H1 (cell line): ENCODE data around the gene LCE1B. TPM values are rescaled to one million over a fixed set of nuclear protein-coding genes. Genes with fewer than 3 reads are reported as not detected.

Experiments
- CTCF ChIA-PET: fragments of 300-600 bp; sonication (Branson Sonifier 250); formaldehyde crosslinking; loops from one replicate; lab custom pipeline; 2021; ENCODE audit not compliant: partially characterized antibody; lab: Charles Lee
- POLR2A ChIA-PET: fragments of 300-600 bp; sonication (Branson Sonifier 250); formaldehyde crosslinking; loops from one replicate; lab custom pipeline; 2021; ENCODE audit warnings: inconsistent platforms; ENCODE audit not compliant: partially characterized antibody; lab: Charles Lee
- DNase-seq, 2 experiments: peaks; one replicate each; pipeline versions ENCODE4 v3.0.0 to v3.0.0-alpha.2; 2010 to 2022; ENCODE audit warnings: low spot score in 2 of 2, low read depth in 1 of 2, mixed read lengths in 1 of 2
- FAIRE-seq: peaks from 2 replicates; lab custom pipeline; 2011; peaks lifted over from hg19 to GRCh38; lab: Jason Lieb, UNC
- H2AFZ ChIP-seq: 2 replicates; pipeline ENCODE4 v1.8.1; 2012; ENCODE audit warnings: low read length, inconsistent platforms
- H2AK5ac ChIP-seq: 2 replicates; pipeline ENCODE4 v1.6.1; 2013; ENCODE audit warnings: low read depth, low read length
- H2BK120ac ChIP-seq: replicated peaks from 2 replicates; pipeline ENCODE3; 2013; ENCODE audit warnings: low read depth, low read length, inconsistent platforms
- H2BK12ac ChIP-seq: 2 replicates; pipeline ENCODE4 v1.6.1; 2013; ENCODE audit warnings: low read depth, low read length
- H2BK15ac ChIP-seq: 2 replicates; pipeline ENCODE4 v1.6.1; 2013; ENCODE audit warnings: low read length
- H2BK20ac ChIP-seq: 2 replicates; pipeline ENCODE4 v1.6.1; 2013; ENCODE audit warnings: low read length
- H2BK5ac ChIP-seq: 2 replicates; pipeline ENCODE4 v1.6.1; 2013; ENCODE audit warnings: low read depth, low read length
- H3K14ac ChIP-seq: 2 replicates; pipeline ENCODE4 v1.6.1; 2013; ENCODE audit warnings: inconsistent platforms; ENCODE audit not compliant: insufficient read length
- H3K18ac ChIP-seq: 2 replicates; pipeline ENCODE4 v1.6.1; 2013; ENCODE audit warnings: low read length; ENCODE audit errors: extremely low read depth
- H3K23ac ChIP-seq: 2 replicates; pipeline ENCODE4 v1.6.1; 2013; ENCODE audit warnings: inconsistent platforms; ENCODE audit not compliant: insufficient read length
- H3K23me2 ChIP-seq: 2 replicates; pipeline ENCODE4 v1.6.1; 2013; ENCODE audit warnings: low read depth, low read length
- H3K27ac ChIP-seq: 2 replicates; pipeline ENCODE4 v1.6.1; 2011; ENCODE audit warnings: low read depth, low read length, inconsistent platforms
- H3K27me3 ChIP-seq, 4 experiments: replicated peaks in 1 of 4; 1 replicate in 1 of 4; 2 replicates in 3 of 4; pipeline versions ENCODE4 v1.6.1 to v1.8.1; 2011 to 2013; ENCODE audit warnings: low read length in 3 of 4, mild to moderate bottlenecking in 3 of 4, inconsistent platforms in 2 of 4, mixed read lengths in 2 of 4, moderate library complexity in 1 of 4; ENCODE audit not compliant: control insufficient read depth in 3 of 4, insufficient read depth in 3 of 4; ENCODE audit errors: extremely low read depth in 1 of 4
- H3K36me3 ChIP-seq, 4 experiments: 2 replicates each; pipeline versions ENCODE4 v1.6.1 to v1.8.1; 2011 to 2013; ENCODE audit warnings: mild to moderate bottlenecking in 4 of 4, low read length in 3 of 4, moderate library complexity in 2 of 4, control low read depth in 1 of 4, inconsistent platforms in 1 of 4; ENCODE audit not compliant: insufficient read depth in 4 of 4, control insufficient read depth in 2 of 4
- H3K4ac ChIP-seq: replicated peaks from 2 replicates; pipeline ENCODE3; 2013; ENCODE audit warnings: low read length, low read depth, mixed read lengths, inconsistent platforms; ENCODE audit not compliant: insufficient read length
- H3K4me1 ChIP-seq, 4 experiments: replicated peaks in 1 of 4; 1 replicate in 1 of 4; 2 replicates in 3 of 4; pipeline versions ENCODE4 v1.6.1 to v1.8.1; 2011 to 2013; ENCODE audit warnings: low read length in 3 of 4, inconsistent platforms in 2 of 4, mixed read lengths in 1 of 4; ENCODE audit not compliant: insufficient read depth in 4 of 4, control insufficient read depth in 3 of 4
- H3K4me2 ChIP-seq, 2 experiments: 2 replicates each; pipeline versions ENCODE4 v1.6.1 to v1.8.1; 2011 to 2013; ENCODE audit warnings: low read depth in 2 of 2, low read length in 2 of 2, control low read depth in 1 of 2, inconsistent platforms in 1 of 2, mild to moderate bottlenecking in 1 of 2; ENCODE audit not compliant: insufficient read depth in 1 of 2
- H3K4me3 ChIP-seq, 4 experiments: fragments of 200-600, 300-600 bp in 1 of 4; sonication (generic), shearing (Covaris generic), sonication (Bioruptor Twin) in 1 of 4; 2 replicates each; pipeline versions ENCODE4 v1.5.1 to v1.8.1; 2011 to 2016; ENCODE audit warnings: low read length in 4 of 4, low read depth in 3 of 4, control low read depth in 2 of 4, inconsistent platforms in 2 of 4, mild to moderate bottlenecking in 2 of 4, mixed read lengths in 1 of 4, moderate library complexity in 1 of 4; ENCODE audit not compliant: insufficient read depth in 2 of 4; ENCODE audit errors: extremely low read depth in 1 of 4
- H3K56ac ChIP-seq: replicated peaks from 2 replicates; pipeline ENCODE3; 2013; ENCODE audit warnings: low read depth, mild to moderate bottlenecking, mixed read lengths, low read length, inconsistent platforms; ENCODE audit not compliant: insufficient read length
- H3K79me1 ChIP-seq: 2 replicates; pipeline ENCODE4 v1.6.1; 2013; ENCODE audit warnings: low read depth, low read length, control low read depth
- H3K79me2 ChIP-seq, 2 experiments: 2 replicates each; pipeline versions ENCODE4 v1.6.1 to v1.8.1; 2012 to 2013; ENCODE audit warnings: low read length in 2 of 2, mild to moderate bottlenecking in 2 of 2, inconsistent platforms in 1 of 2; ENCODE audit not compliant: insufficient read depth in 2 of 2, control insufficient read depth in 1 of 2
- H3K9ac ChIP-seq, 4 experiments: replicated peaks in 1 of 4; 1 replicate in 1 of 4; 2 replicates in 3 of 4; pipeline versions ENCODE4 v1.6.1 to v1.8.1; 2011 to 2013; ENCODE audit warnings: low read depth in 3 of 4, low read length in 3 of 4, control low read depth in 2 of 4, mild to moderate bottlenecking in 2 of 4, moderate library complexity in 2 of 4, inconsistent platforms in 1 of 4; ENCODE audit errors: extremely low read depth in 1 of 4
- H3K9me3 ChIP-seq, 2 experiments: 2 replicates each; pipeline versions ENCODE4 v1.6.1 to v1.8.1; 2012 to 2013; ENCODE audit warnings: mild to moderate bottlenecking in 2 of 2, moderate library complexity in 2 of 2, control low read depth in 1 of 2, inconsistent platforms in 1 of 2, low read depth in 1 of 2, low read length in 1 of 2, mixed read lengths in 1 of 2; ENCODE audit not compliant: insufficient read depth in 2 of 2
- H4K20me1 ChIP-seq, 2 experiments: replicated peaks in 1 of 2; 2 replicates each; pipeline versions ENCODE3 to v1.8.1; 2011 to 2013; ENCODE audit warnings: inconsistent platforms in 2 of 2, low read length in 2 of 2, mild to moderate bottlenecking in 1 of 2; ENCODE audit not compliant: insufficient read depth in 2 of 2, control insufficient read depth in 1 of 2
- H4K5ac ChIP-seq: 2 replicates; pipeline ENCODE4 v1.6.1; 2013; ENCODE audit warnings: low read length, low read depth, mixed read lengths, inconsistent platforms; ENCODE audit not compliant: insufficient read length
- H4K8ac ChIP-seq: 2 replicates; pipeline ENCODE4 v1.8.0; 2013; ENCODE audit warnings: mild to moderate bottlenecking, moderate library complexity, low read length, inconsistent platforms; ENCODE audit not compliant: insufficient read depth; ENCODE audit errors: extremely low read depth
- H4K91ac ChIP-seq: replicated peaks from 2 replicates; pipeline ENCODE3; 2013; ENCODE audit warnings: low read length, mixed read lengths, inconsistent platforms; ENCODE audit not compliant: insufficient read length
- CEBPB ChIP-seq: IDR thresholded peaks from 2 replicates; pipeline ENCODE4 v1.6.1; 2012; ENCODE audit warnings: low read depth, low read length
- KDM1A ChIP-seq: fragments of 200-600, 300-600 bp; sonication (generic); IDR thresholded peaks from 2 replicates; pipeline ENCODE4 v1.7.1; 2016; ENCODE audit warnings: mild to moderate bottlenecking, low read length, borderline replicate concordance
- NANOG ChIP-seq: IDR thresholded peaks from 2 replicates; pipeline ENCODE4 v1.6.1; 2011; ENCODE audit warnings: low read length, low read depth, mild to moderate bottlenecking, inconsistent platforms; ENCODE audit not compliant: insufficient read depth, poor library complexity, severe bottlenecking
- RFX5 ChIP-seq: IDR thresholded peaks from 2 replicates; pipeline ENCODE4 v1.6.1; 2011; ENCODE audit warnings: low read depth, low read length, improper control_type of control experiment, borderline replicate concordance
- SAP30 ChIP-seq: fragments of 300-600 bp; sonication (generic); IDR thresholded peaks from 2 replicates; pipeline ENCODE4 v1.7.1; 2012; ENCODE audit warnings: low read length, moderate library complexity, mild to moderate bottlenecking, inconsistent platforms; ENCODE audit not compliant: insufficient read depth, insufficient replicate concordance
- SIX5 ChIP-seq: IDR thresholded peaks from 2 replicates; pipeline ENCODE4 v1.6.1; 2011; ENCODE audit warnings: mild to moderate bottlenecking, low read depth, low read length
- SUZ12 ChIP-seq: fragments of 200-600 bp; sonication (generic); IDR thresholded peaks from 2 replicates; pipeline ENCODE4 v1.6.1; 2012; ENCODE audit warnings: mild to moderate bottlenecking, inconsistent platforms, low read length, moderate library complexity, mixed read lengths
- WGBS, 2 experiments: shearing (Covaris generic) in 1 of 2; methylation state at CpG; one replicate each; pipeline versions ENCODE4 v1.1.6 to v1.1.7; 2013 to 2015; ENCODE audit warnings: low lambda C conversion rate in 2 of 2, mixed read lengths in 2 of 2, inconsistent platforms in 1 of 2, low coverage in 1 of 2, missing lambda C conversion rate in 1 of 2; ENCODE audit not compliant: insufficient replicate concordance in 2 of 2, insufficient coverage in 1 of 2, insufficient read length in 1 of 2; ENCODE audit errors: extremely low coverage in 1 of 2, missing lambda C conversion rate in 1 of 2; 5-methylcytosine and 5-hydroxymethylcytosine counted together
- polyA plus RNA-seq, 7 experiments: library from polyadenylated mRNA; depleted of rRNA in 3 of 7; stranded (reverse) in 5 of 7; unstranded in 2 of 7; fragments of >200 nt in 5 of 7; fragments of 200-250 nt in 2 of 7; gene quantifications; 1 replicate in 5 of 7; 2 replicates in 1 of 7; 4 replicates in 1 of 7; pipeline versions ENCODE4 v1.2.1 to v1.2.3, GENCODE V29; 2011 to 2013; ENCODE audit warnings: missing spikeins in 2 of 7, mixed read lengths in 2 of 7
- total RNA-seq: library from RNA; stranded (reverse); fragmentation: NEBNext Ultra II Directional; extraction: Animal tissue kit (Norgen Biotek cat#: 25700); gene quantifications from 2 replicates; pipeline ENCODE4 v1.2.1, GENCODE V29; 2021

LCE1B gene
- total and polyA plus RNA-seq, 2 of the 8 experiments (the other 6 are each of a cell fraction or from before 2014, with no cell fraction given): not detected

GRCh38 chr1:152855661-152856060 is 43.9 kb downstream of the LCE1B start:
- H3K9me3 ChIP-seq: peaks cover 73 to 85% of the 10 kb centered on the region in 2 experiments
- FAIRE-seq: no peak
- POLR2A ChIA-PET: no interaction called here

More at GRCh38 chr1:152855661-152856060, 43.9 kb downstream of the LCE1B start:
- H2BK120ac ChIP-seq: no peak overlapping the region
- H3K4me2 ChIP-seq: no peak overlapping the region
- no peak overlapping the region for H2BK12ac ChIP-seq
- H2AK5ac ChIP-seq: no peak overlapping the region
- no peak overlapping the region for H3K4me3 ChIP-seq
- H2BK20ac ChIP-seq: no peak overlapping the region
- WGBS, 2 experiments: 29% methylated on average over 2 of the region's 2 CpGs; no CpG with 5 or more reads in 1 of the 2 experiments
- no peak overlapping the region for H3K18ac ChIP-seq
- TF ChIP-seq CEBPB (no peak), SIX5 (no peak), KDM1A (no peak), NANOG (no peak), RFX5 (no peak), SAP30 (no peak), SUZ12 (no peak)
- no peak overlapping the region for H2BK5ac ChIP-seq
- H3K79me1 ChIP-seq: no peaks in the 10 kb centered on the region
- CTCF ChIA-PET: interaction anchor here (1.1 kb wide), 1 partner anchor 14 kb away, joined by 3 read pairs; no protein-coding TSS in a partner anchor
- no peak overlapping the region for H3K14ac ChIP-seq
- no peaks in the 10 kb centered on the region for H3K4me1 ChIP-seq
- H2AFZ ChIP-seq: no peak overlapping the region
- no peak overlapping the region for H4K8ac ChIP-seq
- no peak overlapping the region for H2BK15ac ChIP-seq
- H3K36me3 ChIP-seq: peaks cover 0 to 3% (median 0%) of the 10 kb centered on the region in 4 experiments; a peak in 1 of 8 replicates
- H3K23ac ChIP-seq: no peak overlapping the region
- no peak overlapping the region for H3K4ac ChIP-seq
- H3K9ac ChIP-seq: no peak overlapping the region
- H3K27me3 ChIP-seq: no peaks in the 10 kb centered on the region
- no peak for DNase-seq
- no peaks in the 10 kb centered on the region; the same call in 1 of the 2 replicates for H3K23me2 ChIP-seq
- no peaks in the 10 kb centered on the region for H4K20me1 ChIP-seq
- H4K91ac ChIP-seq: no peak overlapping the region
- no peak overlapping the region for H3K56ac ChIP-seq
- H3K27ac ChIP-seq: no peak overlapping the region
- no peaks in the 10 kb centered on the region for H3K79me2 ChIP-seq
- H4K5ac ChIP-seq: no peak overlapping the region
